ENCODE data around the gene RB1.

RB1 gene

GRCh38 chr13:48303359-48304142 is at the start of gene RB1:
Gene RB1 (plus strand): TSS chr13:48303751. CDS start chr13:48303913, 162 bp downstream.
- peak within 1 kb of the TSS; percentile 83 for H3K4me3 ChIP-seq (ENCODE audit: low read depth, low read length)

- H3K4me3 ChIP-seq (ENCODE audit: low read depth, low read length) = no peak overlapping the region
Observed at GRCh38 chr13:48253849-48254248, 49.7 kb upstream of the RB1 start.

DNA sequence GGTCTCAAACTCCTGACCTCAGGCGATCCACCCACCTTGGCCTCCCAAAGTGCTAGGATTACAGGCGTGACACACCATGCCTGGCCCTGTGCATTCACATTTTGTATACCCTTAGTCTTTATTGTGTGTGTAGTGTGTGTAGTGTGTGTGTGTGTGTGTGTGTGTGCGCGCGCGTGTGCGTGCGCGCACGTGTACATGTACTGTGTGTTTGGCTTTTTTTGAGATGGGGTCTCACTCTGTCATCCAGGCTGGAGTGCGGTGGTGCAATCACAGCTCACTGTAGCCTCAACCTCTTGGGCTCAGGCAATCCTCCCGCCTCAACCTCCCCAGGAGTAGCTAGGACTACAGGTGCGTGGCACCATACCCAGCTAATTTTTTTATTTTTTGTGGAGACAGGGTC is 48.5 kb upstream of the RB1 start:
- H3K4me3 ChIP-seq (ENCODE audit: low read depth, low read length) = no peak overlapping the region

GRCh38 chr13:48255954-48256353 is 47.6 kb upstream of the RB1 start:
- H3K4me3 ChIP-seq (ENCODE audit: low read depth, low read length) = no peak overlapping the region

DNA sequence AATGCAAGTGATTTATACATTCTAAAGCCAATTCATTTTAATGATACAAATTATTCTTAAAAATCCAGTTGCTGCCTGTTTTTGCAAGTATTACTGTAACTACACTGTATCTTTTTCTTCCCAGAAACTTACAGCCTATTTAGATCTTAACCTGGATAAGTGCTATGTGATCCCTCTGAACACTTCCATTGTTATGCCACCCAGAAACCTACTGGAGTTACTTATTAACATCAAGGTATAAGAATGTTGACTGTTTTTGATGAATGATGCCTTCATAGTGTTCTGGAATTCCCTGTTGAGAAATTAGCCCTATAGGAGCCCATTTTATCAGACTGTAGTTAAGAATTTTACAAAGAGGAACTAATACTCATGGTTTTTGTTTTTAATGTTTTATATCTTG is 45.5 kb upstream of the RB1 start:
- H3K4me3 ChIP-seq (ENCODE audit: low read depth, low read length) = no peak overlapping the region

DNA sequence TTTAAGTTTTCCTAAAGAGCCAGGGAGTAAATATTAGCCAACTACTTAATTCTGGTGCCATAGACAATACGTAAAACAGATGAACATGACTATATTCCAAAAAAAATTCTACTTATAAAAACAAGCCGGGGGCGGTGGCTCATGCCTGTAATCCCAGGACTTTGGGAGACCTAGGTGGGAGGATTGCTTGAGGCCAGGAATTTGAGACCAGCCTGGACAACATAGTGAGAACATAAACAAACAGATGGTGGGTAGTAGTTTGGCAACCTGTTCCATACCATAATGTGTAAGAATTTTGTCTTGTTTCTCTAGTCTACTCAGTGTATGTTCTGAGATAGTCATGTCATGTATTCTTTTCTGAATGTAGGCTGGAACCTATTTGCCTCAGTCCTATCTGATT is 45.1 kb upstream of the RB1 start:
- H3K4me3 ChIP-seq (ENCODE audit: low read depth, low read length) = no peak overlapping the region

GRCh38 chr13:48260970-48261369 is 42.6 kb upstream of the RB1 start:
- no peak overlapping the region for H3K4me3 ChIP-seq (ENCODE audit: low read depth, low read length)

DNA sequence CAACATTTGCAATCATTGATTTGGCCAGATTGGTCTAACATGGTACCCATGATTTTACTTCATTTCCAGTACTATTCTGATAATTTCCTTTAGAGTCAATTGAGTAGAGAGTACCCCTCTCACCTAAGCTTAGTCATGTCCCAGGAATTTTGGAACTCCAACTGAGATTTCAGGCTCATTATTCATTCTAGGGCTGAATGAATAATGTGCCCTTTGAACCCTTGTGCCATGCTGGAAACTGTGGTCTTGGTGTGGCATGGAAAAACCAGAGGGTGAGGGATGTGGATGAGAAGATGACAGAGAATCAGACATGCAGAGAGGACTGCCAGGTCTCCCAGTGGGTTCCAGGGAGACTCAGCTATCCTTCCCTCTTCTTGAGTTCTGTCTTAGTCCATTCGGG is 40.4 kb upstream of the RB1 start:
- no peak overlapping the region for H3K4me3 ChIP-seq (ENCODE audit: low read depth, low read length)

DNA sequence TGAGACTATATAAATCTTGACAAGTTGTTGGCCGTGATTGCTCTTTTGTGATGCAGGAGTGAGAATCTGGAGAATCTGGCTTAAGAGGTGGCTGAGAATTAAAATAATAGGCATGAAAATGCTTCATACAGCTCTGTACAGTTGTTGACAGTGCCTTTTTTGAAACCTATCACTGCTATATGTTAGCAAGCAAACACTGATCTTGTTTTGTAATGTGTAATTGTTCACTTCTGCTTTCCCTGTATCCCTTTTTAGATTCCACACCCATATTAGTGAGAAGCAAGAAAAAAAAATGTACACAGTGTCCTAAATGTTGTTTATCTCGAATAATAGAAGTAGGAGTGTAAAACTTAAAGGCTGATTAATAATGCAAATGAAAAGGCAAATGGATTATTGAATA is 39.5 kb upstream of the RB1 start:
- H3K4me3 ChIP-seq (ENCODE audit: low read depth, low read length) = no peak overlapping the region

DNA sequence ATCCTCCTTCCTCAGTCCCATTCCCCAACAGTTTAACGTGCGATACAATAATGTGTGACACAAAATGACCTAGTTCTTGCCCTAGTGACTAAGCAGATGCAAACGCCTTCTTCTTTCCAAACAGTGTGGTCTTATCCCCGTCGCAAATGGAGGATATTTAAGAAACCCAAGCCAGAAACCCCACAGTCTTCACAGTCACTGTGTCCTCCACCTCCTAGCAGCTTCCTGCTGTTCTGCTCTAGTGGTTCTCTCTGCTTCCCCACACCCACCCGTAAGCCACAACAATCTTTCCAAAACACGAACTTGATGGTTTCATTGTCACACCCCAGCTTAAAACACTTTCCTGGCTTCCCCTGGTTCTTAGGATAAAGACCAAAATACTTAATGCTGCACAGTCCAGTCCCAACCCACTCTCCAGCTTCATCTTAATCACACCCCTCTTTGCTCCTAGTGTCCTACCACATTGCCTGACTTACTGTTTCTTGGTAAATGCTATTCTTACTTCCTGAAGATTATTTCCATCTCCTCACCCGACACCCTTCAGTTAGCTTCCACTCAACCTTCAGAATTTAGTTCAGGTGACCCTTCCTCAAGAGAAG is 38.2 kb upstream of the RB1 start:
- no peak overlapping the region for H3K4me3 ChIP-seq (ENCODE audit: low read depth, low read length)

- H3K4me3 ChIP-seq (ENCODE audit: low read depth, low read length) = no peak overlapping the region
Observed at GRCh38 chr13:48266150-48266549, 37.4 kb upstream of the RB1 start.

- H3K4me3 ChIP-seq (ENCODE audit: low read depth, low read length) = no peak overlapping the region
Observed at GRCh38 chr13:48266701-48267639, 36.6 kb upstream of the RB1 start.

- no peak overlapping the region for H3K4me3 ChIP-seq (ENCODE audit: low read depth, low read length)
Observed at GRCh38 chr13:48268019-48268418, 35.5 kb upstream of the RB1 start.

DNA sequence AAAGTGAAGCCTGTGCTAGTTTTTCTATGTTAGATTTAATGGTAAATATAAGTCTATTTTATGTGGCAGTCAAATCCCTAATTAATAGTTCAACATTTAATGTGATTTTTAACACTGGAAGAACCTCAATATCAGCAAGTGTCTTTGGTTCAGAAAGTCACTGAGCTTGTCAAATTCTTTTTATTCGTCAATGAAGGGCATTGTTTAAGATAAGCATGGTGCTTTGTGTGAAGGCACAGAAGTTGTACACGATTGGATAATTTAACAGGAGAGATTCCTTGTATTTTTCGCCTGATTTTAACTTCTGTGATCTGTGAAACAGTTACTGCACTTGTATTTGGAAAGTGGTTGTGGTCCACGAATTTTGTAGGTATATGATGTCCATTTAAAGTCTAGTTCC is 30.2 kb upstream of the RB1 start:
- H3K4me3 ChIP-seq (ENCODE audit: low read depth, low read length) = no peak overlapping the region

GRCh38 chr13:48275507-48275906 is 28.0 kb upstream of the RB1 start:
- H3K4me3 ChIP-seq (ENCODE audit: low read depth, low read length) = no peak overlapping the region

GRCh38 chr13:48278806-48279205 is 24.7 kb upstream of the RB1 start:
- H3K4me3 ChIP-seq (ENCODE audit: low read depth, low read length) = no peak overlapping the region

GRCh38 chr13:48281556-48281955 is 22.0 kb upstream of the RB1 start:
- H3K4me3 ChIP-seq (ENCODE audit: low read depth, low read length) = no peak overlapping the region

GRCh38 chr13:48291730-48292129 is 11.8 kb upstream of the RB1 start:
- no peak overlapping the region for H3K4me3 ChIP-seq (ENCODE audit: low read depth, low read length)

- no peak overlapping the region for H3K4me3 ChIP-seq (ENCODE audit: low read depth, low read length)
Observed at GRCh38 chr13:48292650-48293049, 10.9 kb upstream of the RB1 start.

GRCh38 chr13:48294653-48295052 is 8.9 kb upstream of the RB1 start:
- no peak overlapping the region for H3K4me3 ChIP-seq (ENCODE audit: low read depth, low read length)

DNA sequence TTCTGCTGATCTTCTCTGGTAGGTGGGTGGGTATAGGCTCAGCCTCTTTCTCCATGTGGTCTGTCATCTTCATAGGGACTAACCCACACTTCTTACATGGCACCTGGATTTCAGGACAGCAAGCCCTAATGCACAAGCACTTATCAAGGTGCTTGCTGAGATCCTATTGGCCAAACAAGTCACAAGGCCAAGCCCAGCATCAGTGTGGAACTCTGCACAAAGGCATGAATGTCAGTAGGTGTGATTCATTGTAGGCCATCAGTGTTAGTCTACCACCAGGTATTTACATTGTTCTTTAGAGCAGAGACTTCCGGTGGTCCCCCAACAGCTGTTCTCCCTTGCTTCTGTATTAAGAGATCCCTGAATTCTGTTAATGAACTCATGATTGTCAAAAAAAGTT is 8.3 kb upstream of the RB1 start:
- H3K4me3 ChIP-seq (ENCODE audit: low read depth, low read length) = no peak overlapping the region

GRCh38 chr13:48296528-48296927 is 7.0 kb upstream of the RB1 start:
- H3K4me3 ChIP-seq (ENCODE audit: low read depth, low read length) = no peak overlapping the region

All from iPS-11a (cell line).